Keratinocyte (primary cell): ENCODE measurements around the gene FHIT. TPM values are rescaled to one million over a fixed set of nuclear protein-coding genes. Genes with fewer than 3 reads are reported as not detected.

Source experiments
- DNase-seq: peaks from one replicate; pipeline ENCODE4 v3.0.0-alpha.2; 2011; ENCODE audit warnings: low read depth, missing footprints, low spot score
- FAIRE-seq: peaks from 2 replicates; lab custom pipeline; 2011; peaks lifted over from hg19 to GRCh38; lab: Jason Lieb, UNC
- H2AFZ ChIP-seq: 2 replicates; pipeline ENCODE4 v1.6.0; 2012; ENCODE audit warnings: low read length, control low read depth, inconsistent platforms; ENCODE audit not compliant: control insufficient read depth
- H3K27ac ChIP-seq: 2 replicates; pipeline ENCODE4 v1.5.1; 2011; ENCODE audit warnings: low read length; ENCODE audit not compliant: control insufficient read depth, insufficient read depth
- H3K27me3 ChIP-seq: 3 replicates; pipeline ENCODE4 v1.6.0; 2011; ENCODE audit warnings: low read length; ENCODE audit not compliant: control insufficient read depth, insufficient read depth; ENCODE audit errors: extremely low read depth
- H3K36me3 ChIP-seq, 2 experiments: 2 replicates in 1 of 2; 3 replicates in 1 of 2; pipeline ENCODE4 v1.5.1; 2011; ENCODE audit warnings: low read length in 2 of 2, mild to moderate bottlenecking in 1 of 2; ENCODE audit not compliant: control insufficient read depth in 2 of 2, insufficient read depth in 2 of 2; ENCODE audit errors: extremely low read depth in 1 of 2
- H3K4me1 ChIP-seq: 3 replicates; pipeline ENCODE4 v1.5.1; 2011; ENCODE audit warnings: low read length; ENCODE audit not compliant: control insufficient read depth, insufficient read depth; ENCODE audit errors: extremely low read depth
- H3K4me2 ChIP-seq: 3 replicates; pipeline ENCODE4 v1.6.0; 2011; ENCODE audit warnings: low read depth, low read length; ENCODE audit not compliant: control insufficient read depth, insufficient read depth; ENCODE audit errors: extremely low read depth
- H3K4me3 ChIP-seq, 3 experiments: fragments of 200-600 bp in 1 of 3; sonication (generic) in 1 of 3; 2 replicates in 2 of 3; 3 replicates in 1 of 3; pipeline ENCODE4 v1.5.1; 2011 to 2016; ENCODE audit warnings: low read length in 3 of 3, mild to moderate bottlenecking in 3 of 3, control low read depth in 2 of 3, inconsistent platforms in 1 of 3, low read depth in 1 of 3, mixed read lengths in 1 of 3, mixed run types in 1 of 3, moderate library complexity in 1 of 3; ENCODE audit not compliant: control insufficient read depth in 2 of 3, insufficient read depth in 2 of 3; ENCODE audit errors: extremely low read depth in 1 of 3
- H3K79me2 ChIP-seq: 2 replicates; pipeline ENCODE4 v1.6.0; 2012; ENCODE audit warnings: low read length; ENCODE audit not compliant: control insufficient read depth, insufficient read depth
- H3K9ac ChIP-seq: 3 replicates; pipeline ENCODE4 v1.6.0; 2011; ENCODE audit warnings: low read length; ENCODE audit not compliant: control insufficient read depth, insufficient read depth; ENCODE audit errors: extremely low read depth
- H3K9me1 ChIP-seq: 3 replicates; pipeline ENCODE4 v1.6.0; 2011; ENCODE audit warnings: low read length; ENCODE audit not compliant: control insufficient read depth, insufficient read depth; ENCODE audit errors: extremely low read depth
- H3K9me3 ChIP-seq: 2 replicates; pipeline ENCODE4 v1.5.1; 2012; ENCODE audit warnings: low read depth, low read length; ENCODE audit not compliant: control insufficient read depth
- H4K20me1 ChIP-seq: 3 replicates; pipeline ENCODE4 v1.6.0; 2011; ENCODE audit warnings: low read length; ENCODE audit not compliant: control insufficient read depth, insufficient read depth; ENCODE audit errors: extremely low read depth
- EZH2 ChIP-seq: IDR thresholded peaks from one replicate; pipeline ENCODE4 v1.6.1; 2012; ENCODE audit warnings: inconsistent platforms, mild to moderate bottlenecking, low read length, moderate library complexity
- dilution Hi-C: fragments of 300-500 bp; cut with MboI; formaldehyde crosslinking; loops from one replicate; pipeline ENCODE4 v1.7.0; 2020; ENCODE audit warnings: low sequenced_read_pairs; ENCODE audit not compliant: extremely low pct_ligation_motif_present
- polyA plus RNA-seq, 5 experiments: library from polyadenylated mRNA; depleted of rRNA in 3 of 5; stranded (reverse) in 3 of 5; stranded (forward) in 1 of 5; unstranded in 1 of 5; fragments of >200 nt; gene quantifications; 1 replicate in 1 of 5; 2 replicates in 3 of 5; 3 replicates in 1 of 5; pipeline versions ENCODE4 v1.2.1 to v1.2.3, GENCODE V29; 2011 to 2012; ENCODE audit warnings: missing spikeins in 2 of 5, low read depth in 1 of 5, low replicate concordance in 1 of 5
- TF ChIP-seq, protein P1 (sequence below), 3 experiments: IDR thresholded peaks in 1 of 3; conservative IDR thresholded peaks in 1 of 3; optimal IDR thresholded peaks in 1 of 3; 2 replicates in 2 of 3; 3 replicates in 1 of 3; pipeline versions ENCODE3 to v1.5.1; 2011; ENCODE audit warnings: low read length in 3 of 3, mild to moderate bottlenecking in 3 of 3, moderate library complexity in 2 of 3, control low read depth in 1 of 3, inconsistent platforms in 1 of 3; ENCODE audit not compliant: insufficient read depth in 2 of 3; ENCODE audit errors: extremely low read depth in 1 of 3

FHIT gene
- polyA plus RNA-seq, 1 donor (not counting 4 experiments of a cell fraction or from before 2014, with no cell fraction given), result 2.2 TPM

DNA sequence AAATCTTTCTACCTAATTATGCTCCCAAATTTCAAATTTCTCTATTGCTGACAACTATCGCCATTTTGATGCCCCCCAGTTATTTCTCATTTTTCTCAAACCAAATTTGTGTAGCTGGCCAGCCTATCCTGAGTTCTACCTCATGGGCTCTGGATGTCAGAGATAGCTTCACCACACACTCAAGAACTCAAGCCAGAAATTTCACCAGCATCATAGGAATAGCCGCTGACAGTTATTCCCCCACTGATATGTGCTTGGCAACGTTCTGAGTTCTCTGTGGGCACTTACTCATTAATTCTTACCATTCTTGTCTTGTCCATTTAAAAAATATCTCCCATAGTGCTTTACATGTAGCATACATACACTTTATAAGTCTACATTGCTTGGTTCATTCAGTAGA, 264.7 kb downstream of the FHIT start:
- Histone ChIP-seq H3K4me1 (no peaks in the 10 kb centered on the region), H4K20me1 (no peaks in the 10 kb centered on the region), H3K9me1 (no peaks in the 10 kb centered on the region), H3K36me3 (no peaks in the 10 kb centered on the region), H3K9me3 (peaks cover 5% of the 10 kb centered on the region), H3K27me3 (no peaks in the 10 kb centered on the region), H3K4me2 (no peak overlapping the region), H3K4me3 (no peak overlapping the region), H3K79me2 (no peaks in the 10 kb centered on the region), H3K9ac (no peak overlapping the region), H2AFZ (no peak overlapping the region), H3K27ac (no peak overlapping the region)
- dilution Hi-C loops, result no loop called here
- FAIRE-seq (no peak), DNase-seq (no peak)
- no peak for TF ChIP-seq EZH2
- TF ChIP-seq, protein P1, sequence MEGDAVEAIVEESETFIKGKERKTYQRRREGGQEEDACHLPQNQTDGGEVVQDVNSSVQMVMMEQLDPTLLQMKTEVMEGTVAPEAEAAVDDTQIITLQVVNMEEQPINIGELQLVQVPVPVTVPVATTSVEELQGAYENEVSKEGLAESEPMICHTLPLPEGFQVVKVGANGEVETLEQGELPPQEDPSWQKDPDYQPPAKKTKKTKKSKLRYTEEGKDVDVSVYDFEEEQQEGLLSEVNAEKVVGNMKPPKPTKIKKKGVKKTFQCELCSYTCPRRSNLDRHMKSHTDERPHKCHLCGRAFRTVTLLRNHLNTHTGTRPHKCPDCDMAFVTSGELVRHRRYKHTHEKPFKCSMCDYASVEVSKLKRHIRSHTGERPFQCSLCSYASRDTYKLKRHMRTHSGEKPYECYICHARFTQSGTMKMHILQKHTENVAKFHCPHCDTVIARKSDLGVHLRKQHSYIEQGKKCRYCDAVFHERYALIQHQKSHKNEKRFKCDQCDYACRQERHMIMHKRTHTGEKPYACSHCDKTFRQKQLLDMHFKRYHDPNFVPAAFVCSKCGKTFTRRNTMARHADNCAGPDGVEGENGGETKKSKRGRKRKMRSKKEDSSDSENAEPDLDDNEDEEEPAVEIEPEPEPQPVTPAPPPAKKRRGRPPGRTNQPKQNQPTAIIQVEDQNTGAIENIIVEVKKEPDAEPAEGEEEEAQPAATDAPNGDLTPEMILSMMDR (optimal IDR thresholded peaks at IDR 0.05 in 1 of 3, IDR thresholded peaks at IDR 0.05 in 1 of 3, conservative IDR thresholded peaks at IDR 0.05 in 1 of 3; ENCODE audit: extremely low read depth in 1 of 3, insufficient read depth in 2 of 3, low read length in 3 of 3), result no peak

DNA sequence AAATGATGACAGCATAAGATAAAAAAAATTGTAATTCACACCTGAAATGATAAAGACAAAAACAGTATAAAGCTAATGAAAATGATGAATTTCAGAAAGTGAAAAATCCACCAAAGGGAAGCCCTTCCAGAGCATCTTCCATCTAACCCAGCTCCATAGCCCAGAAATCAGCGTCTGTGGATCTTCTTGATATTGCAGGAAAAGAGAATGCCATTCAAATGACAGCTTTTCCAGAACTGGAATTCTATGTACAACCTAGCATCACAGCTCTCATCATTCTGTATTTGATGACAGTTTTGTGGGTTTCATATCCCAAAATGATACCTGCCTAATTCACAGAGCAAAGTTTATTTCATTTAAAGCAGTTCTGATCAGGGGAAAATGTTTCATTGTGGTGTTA, 267.3 kb downstream of the FHIT start:
- dilution Hi-C loops, result no loop called here
- Histone ChIP-seq H3K9ac (no peak overlapping the region), H2AFZ (no peak overlapping the region), H3K27me3 (no peaks in the 10 kb centered on the region), H3K9me3 (peaks cover 5% of the 10 kb centered on the region), H3K36me3 (no peaks in the 10 kb centered on the region), H4K20me1 (no peaks in the 10 kb centered on the region), H3K9me1 (no peaks in the 10 kb centered on the region), H3K4me3 (no peak overlapping the region), H3K4me2 (no peak overlapping the region), H3K27ac (no peak overlapping the region), H3K4me1 (no peaks in the 10 kb centered on the region), H3K79me2 (no peaks in the 10 kb centered on the region)
- TF ChIP-seq EZH2, result no peak
- TF ChIP-seq, protein P1 (optimal IDR thresholded peaks at IDR 0.05 in 1 of 3, IDR thresholded peaks at IDR 0.05 in 1 of 3, conservative IDR thresholded peaks at IDR 0.05 in 1 of 3; ENCODE audit: extremely low read depth in 1 of 3, insufficient read depth in 2 of 3, low read length in 3 of 3), result no peak
- no peak for DNase-seq
- no peak for FAIRE-seq
